T-helper 2 cell treated with Interferon-gamma antibody and Interleukin-4, amounts not matched to agents 5 μg/mL and 100 μg/mL, for 36 hours (primary cell): Measurements from ENCODE around the gene GPR142.

Source experiments
- DNase-seq: peaks from one replicate; pipeline ENCODE4 v3.0.0; 2021; ENCODE audit warnings: low spot score
- H3K27ac Mint-ChIP-seq: one replicate; pipeline ENCODE4 v1.8.0; 2021; ENCODE audit warnings: mild to moderate bottlenecking, mixed read lengths
- H3K27me3 Mint-ChIP-seq: one replicate; pipeline ENCODE4 v1.8.0; 2021; ENCODE audit warnings: low read depth, mixed read lengths
- H3K36me3 Mint-ChIP-seq: one replicate; pipeline ENCODE4 v1.8.0; 2021; ENCODE audit warnings: low read depth, mixed read lengths
- H3K4me1 Mint-ChIP-seq: one replicate; pipeline ENCODE4 v1.8.0; 2021; ENCODE audit warnings: low read depth, mixed read lengths
- H3K4me3 Mint-ChIP-seq: one replicate; pipeline ENCODE4 v1.8.0; 2022; ENCODE audit warnings: mild to moderate bottlenecking, moderate library complexity, mixed read lengths
- H3K9me3 Mint-ChIP-seq: one replicate; pipeline ENCODE4 v1.8.0; 2021; ENCODE audit warnings: mixed read lengths

The GPR142 gene

GRCh38 chr17:74387365-74388218 lies 20.3 kb downstream of the GPR142 start:
- no peak for DNase-seq
- Mint-ChIP-seq H3K4me1 (no peaks in the 10 kb centered on the region), H3K9me3 (no peaks in the 10 kb centered on the region), H3K27me3 (peaks cover 13% of the 10 kb centered on the region), H3K36me3 (no peaks in the 10 kb centered on the region), H3K27ac (no peak overlapping the region), H3K4me3 (no peak overlapping the region)

- Mint-ChIP-seq H3K4me3 (no peak overlapping the region), H3K9me3 (no peaks in the 10 kb centered on the region), H3K36me3 (no peaks in the 10 kb centered on the region), H3K27me3 (peaks cover 13% of the 10 kb centered on the region), H3K27ac (no peak overlapping the region), H3K4me1 (no peaks in the 10 kb centered on the region)
- no peak for DNase-seq
These were observed 21.9 kb downstream of the GPR142 start for GRCh38 chr17:74389084-74389753.

GRCh38 chr17:74389937-74390679 lies 22.8 kb downstream of the GPR142 start:
- Mint-ChIP-seq H3K36me3 (no peaks in the 10 kb centered on the region), H3K9me3 (no peaks in the 10 kb centered on the region), H3K4me1 (no peaks in the 10 kb centered on the region), H3K27me3 (peaks cover 5% of the 10 kb centered on the region), H3K27ac (no peak overlapping the region), H3K4me3 (no peak overlapping the region)
- no peak for DNase-seq

- H3K4me1 Mint-ChIP-seq: no peaks in the 10 kb centered on the region
- no peak overlapping the region for H3K4me3 Mint-ChIP-seq
- no peaks in the 10 kb centered on the region for H3K9me3 Mint-ChIP-seq
- DNase-seq: no peak
- no peak overlapping the region for H3K27ac Mint-ChIP-seq
- no peaks in the 10 kb centered on the region for H3K36me3 Mint-ChIP-seq
- H3K27me3 Mint-ChIP-seq: peaks cover 5% of the 10 kb centered on the region
These were observed 23.7 kb downstream of the GPR142 start for GRCh38 chr17:74390680-74391653.

DNA sequence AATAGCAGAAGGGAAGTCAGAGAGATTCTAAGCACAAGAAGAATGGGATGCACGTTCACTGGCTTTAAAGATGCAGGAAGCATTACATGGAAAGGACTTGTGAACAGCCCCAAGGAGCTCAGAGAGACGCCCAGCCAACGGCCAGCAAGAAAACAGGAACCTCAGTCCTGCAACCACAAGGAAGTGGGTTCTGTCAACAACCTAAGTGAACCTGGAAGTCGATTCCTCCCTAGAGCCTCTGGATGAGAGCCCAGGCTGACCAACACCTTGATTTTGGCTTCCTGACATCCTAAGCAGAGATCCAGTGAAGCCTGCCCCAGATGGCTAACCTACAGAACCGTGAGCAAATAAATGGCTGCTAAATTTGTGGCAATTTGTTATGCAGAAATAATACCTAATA lies 24.5 kb downstream of the GPR142 start:
- Mint-ChIP-seq H3K36me3 (no peaks in the 10 kb centered on the region), H3K4me1 (no peaks in the 10 kb centered on the region), H3K27ac (no peak overlapping the region), H3K27me3 (peaks cover 5% of the 10 kb centered on the region), H3K9me3 (no peaks in the 10 kb centered on the region), H3K4me3 (no peak overlapping the region)
- no peak for DNase-seq

- no peaks in the 10 kb centered on the region for H3K4me1 Mint-ChIP-seq
- H3K4me3 Mint-ChIP-seq: no peak overlapping the region
- H3K27ac Mint-ChIP-seq: no peak overlapping the region
- no peaks in the 10 kb centered on the region for H3K36me3 Mint-ChIP-seq
- H3K27me3 Mint-ChIP-seq: peaks cover 5% of the 10 kb centered on the region
- DNase-seq: no peak
- no peaks in the 10 kb centered on the region for H3K9me3 Mint-ChIP-seq
These were observed 25.5 kb downstream of the GPR142 start for GRCh38 chr17:74392848-74393247.

DNA sequence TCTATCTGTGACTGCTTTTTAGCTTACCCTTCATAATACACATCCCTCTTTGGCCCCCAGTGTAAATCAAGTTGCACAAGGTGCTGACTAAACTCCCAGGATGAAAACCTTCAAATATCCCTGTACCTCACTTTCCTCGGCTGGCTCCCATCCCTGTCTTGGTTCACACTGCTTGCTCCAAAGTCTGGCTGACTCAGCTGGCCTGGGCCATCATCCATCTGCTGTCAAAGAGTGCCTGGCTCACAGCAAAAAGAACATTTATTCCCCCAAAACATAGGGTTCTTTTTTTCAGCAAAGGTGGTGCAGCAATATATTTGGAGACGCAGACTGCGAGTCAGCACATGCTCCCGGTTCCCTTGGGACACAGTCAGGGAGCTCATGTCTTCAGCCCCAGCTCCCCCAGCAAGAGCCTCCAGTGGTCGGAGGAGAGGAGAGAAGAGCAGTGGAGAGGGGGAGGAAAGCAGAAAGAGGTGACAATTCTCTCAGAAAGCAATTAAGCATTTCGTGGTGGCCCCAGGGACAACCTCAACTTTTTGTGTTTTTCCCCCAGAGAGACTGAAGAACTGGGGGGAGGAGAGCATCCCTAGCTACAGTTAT lies 26.1 kb downstream of the GPR142 start:
- H3K27me3 Mint-ChIP-seq: peaks cover 5% of the 10 kb centered on the region
- no peak overlapping the region for H3K4me3 Mint-ChIP-seq
- no peaks in the 10 kb centered on the region for H3K36me3 Mint-ChIP-seq
- no peak for DNase-seq
- H3K9me3 Mint-ChIP-seq: no peaks in the 10 kb centered on the region
- no peak overlapping the region for H3K27ac Mint-ChIP-seq
- H3K4me1 Mint-ChIP-seq: no peaks in the 10 kb centered on the region

GRCh38 chr17:74394275-74394950 lies 27.1 kb downstream of the GPR142 start:
- Mint-ChIP-seq H3K4me3 (no peak overlapping the region), H3K27me3 (peaks cover 2% of the 10 kb centered on the region), H3K27ac (no peak overlapping the region), H3K4me1 (no peaks in the 10 kb centered on the region), H3K9me3 (no peaks in the 10 kb centered on the region), H3K36me3 (no peaks in the 10 kb centered on the region)
- DNase-seq: no peak

DNA sequence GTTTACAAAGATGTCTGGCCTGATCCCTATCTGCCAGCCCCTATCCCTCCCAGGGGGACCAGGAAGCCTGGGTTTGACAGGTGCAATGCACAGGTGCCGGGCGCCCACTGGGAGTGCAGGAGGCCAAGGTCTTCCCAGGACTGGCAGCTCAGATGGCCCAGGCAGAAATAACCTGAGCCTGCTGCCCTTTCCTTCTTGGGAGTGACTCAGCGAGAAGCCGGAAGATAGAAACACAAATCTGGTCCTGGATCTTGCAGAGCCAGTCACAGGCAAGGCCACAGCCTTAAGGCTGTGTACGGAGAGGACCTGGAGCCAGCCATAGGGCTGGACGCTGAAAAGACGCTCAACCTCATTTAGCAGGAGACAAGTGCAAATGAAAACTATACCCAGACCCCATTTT lies 27.7 kb downstream of the GPR142 start:
- Mint-ChIP-seq H3K9me3 (no peaks in the 10 kb centered on the region), H3K4me1 (no peaks in the 10 kb centered on the region), H3K36me3 (no peaks in the 10 kb centered on the region), H3K27me3 (peaks cover 2% of the 10 kb centered on the region), H3K4me3 (no peak overlapping the region), H3K27ac (no peak overlapping the region)
- no peak for DNase-seq

DNA sequence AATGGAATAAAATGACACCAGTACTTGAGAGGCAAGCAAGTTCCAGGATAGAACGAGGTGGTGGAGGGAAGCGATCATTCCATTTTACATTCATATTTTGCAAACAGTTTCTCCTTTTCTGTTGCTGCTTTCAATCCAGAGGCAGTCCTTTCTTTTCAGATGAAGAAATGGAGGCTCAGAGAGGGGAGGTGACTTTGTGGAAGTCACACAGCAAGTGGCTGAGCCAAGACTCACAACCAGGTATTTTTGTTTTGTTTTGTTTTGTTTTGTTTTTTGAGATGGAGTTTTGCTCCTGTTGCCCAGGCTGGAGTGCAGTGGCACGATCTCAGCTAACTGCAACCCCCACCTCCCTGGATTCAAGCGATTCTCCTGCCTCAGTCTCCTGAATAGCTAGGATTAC lies 29.3 kb downstream of the GPR142 start:
- peaks cover under 1% of the 10 kb centered on the region for H3K27me3 Mint-ChIP-seq
- H3K4me1 Mint-ChIP-seq: no peaks in the 10 kb centered on the region
- no peak overlapping the region for H3K4me3 Mint-ChIP-seq
- H3K27ac Mint-ChIP-seq: no peak overlapping the region
- no peaks in the 10 kb centered on the region for H3K9me3 Mint-ChIP-seq
- no peak for DNase-seq
- H3K36me3 Mint-ChIP-seq: no peaks in the 10 kb centered on the region

DNA sequence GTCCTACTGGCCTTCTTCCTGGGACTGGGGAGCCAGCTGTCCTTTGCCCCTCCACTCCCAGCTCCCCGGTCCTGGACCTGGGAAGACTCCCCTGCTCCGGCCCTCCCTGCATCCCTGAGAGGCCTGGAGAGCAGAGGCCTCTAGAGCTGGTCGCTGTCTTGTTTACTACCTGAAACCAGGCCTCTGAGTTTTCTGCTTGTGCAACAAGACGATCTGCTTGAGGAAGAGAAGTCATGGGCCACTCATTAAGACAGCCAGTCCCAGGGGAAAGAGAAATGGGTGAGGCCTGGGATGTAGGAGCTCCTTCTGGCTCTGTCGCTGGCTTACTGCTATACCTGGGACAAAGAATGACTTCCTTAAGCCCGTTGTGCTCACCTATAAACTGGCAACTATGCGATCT lies 34.7 kb downstream of the GPR142 start:
- H3K27me3 Mint-ChIP-seq: peaks cover 2% of the 10 kb centered on the region
- DNase-seq: no peak
- H3K9me3 Mint-ChIP-seq: no peaks in the 10 kb centered on the region
- H3K27ac Mint-ChIP-seq: no peak overlapping the region
- no peak overlapping the region for H3K4me3 Mint-ChIP-seq
- H3K4me1 Mint-ChIP-seq: no peaks in the 10 kb centered on the region
- H3K36me3 Mint-ChIP-seq: no peaks in the 10 kb centered on the region

GRCh38 chr17:74403512-74404137 lies 36.3 kb downstream of the GPR142 start:
- DNase-seq: no peak

More at GRCh38 chr17:74403512-74404137, 36.3 kb downstream of the GPR142 start:
- no peaks in the 10 kb centered on the region for H3K4me1 Mint-ChIP-seq
- H3K27me3 Mint-ChIP-seq: peaks cover 2% of the 10 kb centered on the region
- no peaks in the 10 kb centered on the region for H3K9me3 Mint-ChIP-seq
- no peaks in the 10 kb centered on the region for H3K36me3 Mint-ChIP-seq
- H3K4me3 Mint-ChIP-seq: no peak overlapping the region
- H3K27ac Mint-ChIP-seq: no peak overlapping the region
